Measurements from ENCODE around the gene CFD.

Gene CFD

GRCh38 chr19:892243-892893 is 32.9 kb downstream of the CFD start:
- Histone ChIP-seq H3K36me3 (ENCODE audit: control insufficient read depth in 4 of 4, insufficient read depth in 4 of 4, low read length in 3 of 4) (peaks cover 0 to 45% (median 18%) of the 10 kb centered on the region in 4 experiments), H3K9me3 (ENCODE audit: control extremely low read depth in 1 of 5, control insufficient read depth in 4 of 5, insufficient read depth in 2 of 5, low read depth in 1 of 5, low read length in 4 of 5) (no peaks in the 10 kb centered on the region), H3K27ac (ENCODE audit: insufficient read depth in 1 of 2, low read depth in 1 of 2, low read length in 2 of 2, poor library complexity in 1 of 2, severe bottlenecking in 2 of 2) (peak overlapping the region; percentile 64 to 85), H3K4me3 (ENCODE audit: control insufficient read depth in 1 of 7, extremely low read depth in 1 of 7, insufficient read depth in 4 of 7, low read depth in 2 of 7, low read length in 6 of 7) (peak overlapping the region; percentile 37 to 93 (median 84)), H3K4me1 (ENCODE audit: control extremely low read depth in 1 of 4, control insufficient read depth in 4 of 4, insufficient read depth in 4 of 4, low read length in 3 of 4) (peaks cover 0 to 9% (median 6%) of the 10 kb centered on the region in 4 experiments), H3K27me3 (replicated peaks in 2 of 5; ENCODE audit: control insufficient read depth in 4 of 5, insufficient read depth in 5 of 5, low read length in 4 of 5) (no peaks in the 10 kb centered on the region)
- 5% methylated on average over 16 of the region's 27 CpGs for WGBS (ENCODE audit: insufficient coverage)
- POLR2A ChIA-PET: interaction anchor here (0.5 to 2.0 kb wide), 4 partner anchors 11 to 16 kb away, joined by 3 to 20 read pairs (median 5); no protein-coding TSS in a partner anchor
- CTCF ChIA-PET: interaction anchor here (1.0 to 1.9 kb wide), 6 partner anchors 14 to 33 kb away, joined by 4 to 15 read pairs (median 6); partner anchors contain the start of gene CFD
- peak in 2 of 3 donors; percentile 41 to 51 for DNase-seq

- no peaks in the 10 kb centered on the region for H3K27me3 ChIP-seq (replicated peaks in 2 of 5; ENCODE audit: control insufficient read depth in 4 of 5, insufficient read depth in 5 of 5, low read length in 4 of 5)
- H3K4me1 ChIP-seq (ENCODE audit: control extremely low read depth in 1 of 4, control insufficient read depth in 4 of 4, insufficient read depth in 4 of 4, low read length in 3 of 4): peaks cover 0 to 9% (median 6%) of the 10 kb centered on the region in 4 experiments
- H3K36me3 ChIP-seq (ENCODE audit: control insufficient read depth in 4 of 4, insufficient read depth in 4 of 4, low read length in 3 of 4): peaks cover 0 to 46% (median 21%) of the 10 kb centered on the region in 4 experiments
- H3K9me3 ChIP-seq (ENCODE audit: control extremely low read depth in 1 of 5, control insufficient read depth in 4 of 5, insufficient read depth in 2 of 5, low read depth in 1 of 5, low read length in 4 of 5): no peaks in the 10 kb centered on the region
- H3K4me3 ChIP-seq (ENCODE audit: control insufficient read depth in 1 of 7, extremely low read depth in 1 of 7, insufficient read depth in 4 of 7, low read depth in 2 of 7, low read length in 6 of 7): peak within 1 kb of the TSS; percentile 76 to 93 (median 84)
- CTCF ChIA-PET: interaction anchor here (0.7 to 1.9 kb wide), 8 partner anchors 11 to 34 kb away, joined by 4 to 15 read pairs (median 4); partner anchors contain the start of gene CFD
- peak; percentile 93 to 97 (median 96) for DNase-seq
- peak within 1 kb of the TSS; percentile 96 to 100 for H3K27ac ChIP-seq (ENCODE audit: insufficient read depth in 1 of 2, low read depth in 1 of 2, low read length in 2 of 2, poor library complexity in 1 of 2, severe bottlenecking in 2 of 2)
- POLR2A ChIA-PET: interaction anchor here (0.5 to 2.0 kb wide), 4 partner anchors 10 to 15 kb away, joined by 5 to 20 read pairs (median 6); no protein-coding TSS in a partner anchor
- WGBS (ENCODE audit: insufficient coverage): under 1% methylated on average over 54 of the region's 69 CpGs
These were observed 33.6 kb downstream of the CFD start, which contains the start of the genes MED16 and RNU6-9 for GRCh38 chr19:892894-893689. Gene MED16, minus strand, starts transcription at chr19:893187. Its CDS starts 2,056 bp downstream, at chr19:891131. Gene RNU6-9, plus strand, starts transcription at chr19:893484.

- no peak overlapping the region for H3K27ac ChIP-seq (ENCODE audit: insufficient read depth in 1 of 2, low read depth in 1 of 2, low read length in 2 of 2, poor library complexity in 1 of 2, severe bottlenecking in 2 of 2)
- ChIA-PET POLR2A (interaction anchor here (0.9 to 1.6 kb wide), 2 partner anchors 10 to 12 kb away, joined by 3 to 4 read pairs; no protein-coding TSS in a partner anchor), CTCF (interaction anchor here (1.0 to 1.5 kb wide), 3 partner anchors 9 to 14 kb away, joined by 3 to 4 read pairs (median 3); no protein-coding TSS in a partner anchor)
- no peaks in the 10 kb centered on the region for H3K9me3 ChIP-seq (ENCODE audit: control extremely low read depth in 1 of 5, control insufficient read depth in 4 of 5, insufficient read depth in 2 of 5, low read depth in 1 of 5, low read length in 4 of 5)
- H3K4me3 ChIP-seq (ENCODE audit: control insufficient read depth in 1 of 7, extremely low read depth in 1 of 7, insufficient read depth in 4 of 7, low read depth in 2 of 7, low read length in 6 of 7): no peak overlapping the region
- no peaks in the 10 kb centered on the region for H3K27me3 ChIP-seq (replicated peaks in 2 of 5; ENCODE audit: control insufficient read depth in 4 of 5, insufficient read depth in 5 of 5, low read length in 4 of 5)
- H3K4me1 ChIP-seq (ENCODE audit: control extremely low read depth in 1 of 4, control insufficient read depth in 4 of 4, insufficient read depth in 4 of 4, low read length in 3 of 4): peaks cover 0 to 12% (median 6%) of the 10 kb centered on the region in 4 experiments
- no peak for DNase-seq
- H3K36me3 ChIP-seq (ENCODE audit: control insufficient read depth in 4 of 4, insufficient read depth in 4 of 4, low read length in 3 of 4): peaks cover 2 to 45% (median 21%) of the 10 kb centered on the region in 4 experiments
- 97% methylated on average over 5 of the region's 10 CpGs for WGBS (ENCODE audit: insufficient coverage)
These were observed 37.0 kb downstream of the CFD start for GRCh38 chr19:896434-896833.

GRCh38 chr19:896999-897398 is 37.5 kb downstream of the CFD start:
- no peaks in the 10 kb centered on the region for H3K27me3 ChIP-seq (replicated peaks in 2 of 5; ENCODE audit: control insufficient read depth in 4 of 5, insufficient read depth in 5 of 5, low read length in 4 of 5)
- ChIA-PET CTCF (interaction anchor here (1.0 to 1.5 kb wide), 2 partner anchors 10 to 13 kb away, joined by 3 read pairs; no protein-coding TSS in a partner anchor), POLR2A (interaction anchor here (1.6 kb wide), 1 partner anchor 12 kb away, joined by 4 read pairs; no protein-coding TSS in a partner anchor)
- H3K9me3 ChIP-seq (ENCODE audit: control extremely low read depth in 1 of 5, control insufficient read depth in 4 of 5, insufficient read depth in 2 of 5, low read depth in 1 of 5, low read length in 4 of 5): no peaks in the 10 kb centered on the region
- no peak overlapping the region for H3K27ac ChIP-seq (ENCODE audit: insufficient read depth in 1 of 2, low read depth in 1 of 2, low read length in 2 of 2, poor library complexity in 1 of 2, severe bottlenecking in 2 of 2)
- peaks cover 0 to 9% (median 3%) of the 10 kb centered on the region in 4 experiments for H3K4me1 ChIP-seq (ENCODE audit: control extremely low read depth in 1 of 4, control insufficient read depth in 4 of 4, insufficient read depth in 4 of 4, low read length in 3 of 4)
- DNase-seq: no peak
- WGBS (ENCODE audit: insufficient coverage): 96% methylated on average over 10 of the region's 11 CpGs
- peaks cover 5 to 49% (median 23%) of the 10 kb centered on the region in 4 experiments for H3K36me3 ChIP-seq (ENCODE audit: control insufficient read depth in 4 of 4, insufficient read depth in 4 of 4, low read length in 3 of 4)
- H3K4me3 ChIP-seq (ENCODE audit: control insufficient read depth in 1 of 7, extremely low read depth in 1 of 7, insufficient read depth in 4 of 7, low read depth in 2 of 7, low read length in 6 of 7): no peak overlapping the region

- Histone ChIP-seq H3K27ac (ENCODE audit: insufficient read depth in 1 of 2, low read depth in 1 of 2, low read length in 2 of 2, poor library complexity in 1 of 2, severe bottlenecking in 2 of 2) (no peak overlapping the region), H3K27me3 (replicated peaks in 2 of 5; ENCODE audit: control insufficient read depth in 4 of 5, insufficient read depth in 5 of 5, low read length in 4 of 5) (no peaks in the 10 kb centered on the region), H3K4me1 (ENCODE audit: control extremely low read depth in 1 of 4, control insufficient read depth in 4 of 4, insufficient read depth in 4 of 4, low read length in 3 of 4) (peaks cover 0 to 5% (median 0%) of the 10 kb centered on the region in 4 experiments), H3K36me3 (ENCODE audit: control insufficient read depth in 4 of 4, insufficient read depth in 4 of 4, low read length in 3 of 4) (peaks cover 5 to 51% (median 24%) of the 10 kb centered on the region in 4 experiments), H3K9me3 (ENCODE audit: control extremely low read depth in 1 of 5, control insufficient read depth in 4 of 5, insufficient read depth in 2 of 5, low read depth in 1 of 5, low read length in 4 of 5) (no peaks in the 10 kb centered on the region), H3K4me3 (ENCODE audit: control insufficient read depth in 1 of 7, extremely low read depth in 1 of 7, insufficient read depth in 4 of 7, low read depth in 2 of 7, low read length in 6 of 7) (no peak overlapping the region)
- ChIA-PET POLR2A (interaction anchor here (1.6 kb wide), 1 partner anchor 11 kb away, joined by 4 read pairs; no protein-coding TSS in a partner anchor), CTCF (interaction anchor here (1.0 kb wide), 1 partner anchor 10 kb away, joined by 3 read pairs; no protein-coding TSS in a partner anchor)
- WGBS (ENCODE audit: insufficient coverage): 95% methylated on average over 24 of the region's 26 CpGs
- no peak for DNase-seq
These were observed 38.1 kb downstream of the CFD start for GRCh38 chr19:897442-898039.

- DNase-seq: no peak
- Histone ChIP-seq H3K27me3 (replicated peaks in 2 of 5; ENCODE audit: control insufficient read depth in 4 of 5, insufficient read depth in 5 of 5, low read length in 4 of 5) (no peaks in the 10 kb centered on the region), H3K9me3 (ENCODE audit: control extremely low read depth in 1 of 5, control insufficient read depth in 4 of 5, insufficient read depth in 2 of 5, low read depth in 1 of 5, low read length in 4 of 5) (no peaks in the 10 kb centered on the region), H3K4me1 (ENCODE audit: control extremely low read depth in 1 of 4, control insufficient read depth in 4 of 4, insufficient read depth in 4 of 4, low read length in 3 of 4) (peaks cover 0 to 4% (median 0%) of the 10 kb centered on the region in 4 experiments), H3K27ac (ENCODE audit: insufficient read depth in 1 of 2, low read depth in 1 of 2, low read length in 2 of 2, poor library complexity in 1 of 2, severe bottlenecking in 2 of 2) (no peak overlapping the region), H3K36me3 (ENCODE audit: control insufficient read depth in 4 of 4, insufficient read depth in 4 of 4, low read length in 3 of 4) (peaks cover 5 to 55% (median 24%) of the 10 kb centered on the region in 4 experiments), H3K4me3 (ENCODE audit: control insufficient read depth in 1 of 7, extremely low read depth in 1 of 7, insufficient read depth in 4 of 7, low read depth in 2 of 7, low read length in 6 of 7) (no peak overlapping the region)
- ChIA-PET POLR2A (no interaction called here), CTCF (no interaction called here)
- WGBS (ENCODE audit: insufficient coverage): 93% methylated on average over 17 of the region's 20 CpGs
These were observed 39.2 kb downstream of the CFD start for GRCh38 chr19:898663-899062.

Data from common myeloid progenitor, CD34-positive (primary cell).